ENCODE results near the gene TMEM204.

Gene TMEM204

GRCh38 chr16:1601489-1601888, 68.0 kb downstream of the TMEM204 start:
- DNase-seq = no peak

GRCh38 chr16:1602285-1602684, 68.8 kb downstream of the TMEM204 start:
- DNase-seq = no peak

All from DMS 273 treated with DMSO at 0.1 percent for 48 hours (cell line).